ENCODE data around the gene TEN1. TPM values are rescaled to one million over a fixed set of nuclear protein-coding genes. Genes with fewer than 3 reads are reported as not detected.

Gene TEN1
- total and polyA plus RNA-seq, 5 donors: 8.5 to 22.5 (median 10.9) TPM

- DNase-seq: peak in 1 of 3 donors; percentile 78
- intact Hi-C loops (cut with DNase I): loop anchor here in 1 of 4 donors (10.0 kb wide), 1 partner anchor 52 kb away; the partner anchor contains the start of gene FBF1
- peaks cover 3% of the 10 kb centered on the region for H3K4me1 ChIP-seq (ENCODE audit: control insufficient read depth, insufficient read depth, low read length)
- no peak overlapping the region for H3K27ac ChIP-seq (ENCODE audit: low read length)
- ATAC-seq: peak; percentile 53 to 61
- no peaks in the 10 kb centered on the region for H3K27me3 ChIP-seq (ENCODE audit: control insufficient read depth, insufficient read depth)
- WGBS: 40% methylated on average over 18 of the region's 18 CpGs
- no peak overlapping the region for H3K4me3 ChIP-seq (ENCODE audit: low read length)
- H3K9me3 ChIP-seq (ENCODE audit: control insufficient read depth, low read length): no peaks in the 10 kb centered on the region
Measured at GRCh38 chr17:75996665-75997590, 17.9 kb downstream of the TEN1 start.

- DNase-seq (no peak), ATAC-seq (peak in 1 of 2 donors; percentile 12)
- no peaks in the 10 kb centered on the region for H3K27me3 ChIP-seq (ENCODE audit: control insufficient read depth, insufficient read depth)
- H3K4me1 ChIP-seq (ENCODE audit: control insufficient read depth, insufficient read depth, low read length): peaks cover 3% of the 10 kb centered on the region
- no peak overlapping the region for H3K4me3 ChIP-seq (ENCODE audit: low read length)
- intact Hi-C loops (cut with DNase I): loop anchor here in 1 of 4 donors (10.0 kb wide), 1 partner anchor 54 kb away; the partner anchor contains the start of gene FBF1
- 93% methylated on average over 9 of the region's 9 CpGs for WGBS
- H3K27ac ChIP-seq (ENCODE audit: low read length): no peak overlapping the region
- H3K9me3 ChIP-seq (ENCODE audit: control insufficient read depth, low read length): no peaks in the 10 kb centered on the region
Measured at GRCh38 chr17:75998327-75998795, 19.3 kb downstream of the TEN1 start.

GRCh38 chr17:76000016-76000754, 21.1 kb downstream of the TEN1 start:
- DNase-seq (peak in 2 of 3 donors; percentile 77 to 80), ATAC-seq (peak in 1 of 2 donors; percentile 5)
- Histone ChIP-seq H3K4me3 (ENCODE audit: low read length) (no peak overlapping the region), H3K9me3 (ENCODE audit: control insufficient read depth, low read length) (no peaks in the 10 kb centered on the region), H3K4me1 (ENCODE audit: control insufficient read depth, insufficient read depth, low read length) (peaks cover 3% of the 10 kb centered on the region), H3K27ac (ENCODE audit: low read length) (no peak overlapping the region), H3K27me3 (ENCODE audit: control insufficient read depth, insufficient read depth) (no peaks in the 10 kb centered on the region)
- intact Hi-C loops (cut with DNase I): no loop called here
- WGBS: 75% methylated on average over 31 of the region's 31 CpGs

GRCh38 chr17:76000755-76001521, 21.9 kb downstream of the TEN1 start, which contains the start of gene CDK3:
TSS of gene CDK3 (plus strand) at chr17:76000855. CDS start at chr17:76001426, 571 bp downstream.
- Histone ChIP-seq H3K9me3 (ENCODE audit: control insufficient read depth, low read length) (no peaks in the 10 kb centered on the region), H3K27ac (ENCODE audit: low read length) (no peak within 1 kb of the TSS), H3K4me3 (ENCODE audit: low read length) (no peak within 1 kb of the TSS), H3K4me1 (ENCODE audit: control insufficient read depth, insufficient read depth, low read length) (peaks cover 3% of the 10 kb centered on the region), H3K27me3 (ENCODE audit: control insufficient read depth, insufficient read depth) (no peaks in the 10 kb centered on the region)
- DNase-seq (no peak), ATAC-seq (no peak)
- 84% methylated on average over 21 of the region's 21 CpGs for WGBS
- intact Hi-C loops (cut with DNase I): no loop called here

- Histone ChIP-seq H3K4me1 (ENCODE audit: control insufficient read depth, insufficient read depth, low read length) (no peaks in the 10 kb centered on the region), H3K27me3 (ENCODE audit: control insufficient read depth, insufficient read depth) (no peaks in the 10 kb centered on the region), H3K27ac (ENCODE audit: low read length) (no peak overlapping the region), H3K9me3 (ENCODE audit: control insufficient read depth, low read length) (no peaks in the 10 kb centered on the region), H3K4me3 (ENCODE audit: low read length) (no peak overlapping the region)
- WGBS: 97% methylated on average over 12 of the region's 12 CpGs
- DNase-seq (no peak), ATAC-seq (no peak)
- intact Hi-C loops (cut with DNase I): no loop called here
Measured at GRCh38 chr17:76002100-76002499, 23.1 kb downstream of the TEN1 start.

- H3K9me3 ChIP-seq (ENCODE audit: control insufficient read depth, low read length): no peaks in the 10 kb centered on the region
- no peak overlapping the region for H3K4me3 ChIP-seq (ENCODE audit: low read length)
- no peaks in the 10 kb centered on the region for H3K4me1 ChIP-seq (ENCODE audit: control insufficient read depth, insufficient read depth, low read length)
- DNase-seq (peak in 1 of 3 donors; percentile 67), ATAC-seq (no peak)
- H3K27me3 ChIP-seq (ENCODE audit: control insufficient read depth, insufficient read depth): no peaks in the 10 kb centered on the region
- H3K27ac ChIP-seq (ENCODE audit: low read length): no peak overlapping the region
- WGBS: 67% methylated on average over 6 of the region's 6 CpGs
- intact Hi-C loops (cut with DNase I): loop anchor here in 2 of 4 donors (2.0 kb wide), 1 partner anchor 99 kb away; the partner anchor contains the start of gene MRPL38 (in 2 of the 2)
Measured at GRCh38 chr17:76003915-76004314, 24.9 kb downstream of the TEN1 start.

- ATAC-seq (no peak), DNase-seq (no peak)
- Histone ChIP-seq H3K27ac (ENCODE audit: low read length) (no peak overlapping the region), H3K9me3 (ENCODE audit: control insufficient read depth, low read length) (no peaks in the 10 kb centered on the region), H3K27me3 (ENCODE audit: control insufficient read depth, insufficient read depth) (no peaks in the 10 kb centered on the region), H3K4me1 (ENCODE audit: control insufficient read depth, insufficient read depth, low read length) (no peaks in the 10 kb centered on the region), H3K4me3 (ENCODE audit: low read length) (no peak overlapping the region)
- intact Hi-C loops (cut with DNase I): loop anchor here in 3 of 4 donors (2.0 to 5.0 kb wide), 2 partner anchors 98 to 100 kb away; partner anchors contain the start of gene MRPL38 (in 2 of the 3)
- WGBS: 67% methylated on average over 8 of the region's 8 CpGs
Measured at GRCh38 chr17:76004750-76005262, 25.8 kb downstream of the TEN1 start.

- peak; percentile 73 to 84 (median 78) for DNase-seq
- Histone ChIP-seq H3K27me3 (ENCODE audit: control insufficient read depth, insufficient read depth) (no peaks in the 10 kb centered on the region), H3K4me3 (ENCODE audit: low read length) (no peak overlapping the region), H3K4me1 (ENCODE audit: control insufficient read depth, insufficient read depth, low read length) (no peaks in the 10 kb centered on the region), H3K9me3 (ENCODE audit: control insufficient read depth, low read length) (no peaks in the 10 kb centered on the region), H3K27ac (ENCODE audit: low read length) (no peak overlapping the region)
- intact Hi-C loops (cut with DNase I): loop anchor here in 3 of 4 donors (2.0 to 5.0 kb wide), 2 partner anchors 98 to 101 kb away; partner anchors contain the start of gene MRPL38 (in 2 of the 3)
- 51% methylated on average over 16 of the region's 16 CpGs for WGBS
- peak; percentile 57 to 69 for ATAC-seq
Measured at GRCh38 chr17:76005263-76006149, 26.5 kb downstream of the TEN1 start.

- 90% methylated on average over 39 of the region's 39 CpGs for WGBS
- Histone ChIP-seq H3K4me3 (ENCODE audit: low read length) (no peak overlapping the region), H3K27ac (ENCODE audit: low read length) (no peak overlapping the region), H3K4me1 (ENCODE audit: control insufficient read depth, insufficient read depth, low read length) (no peaks in the 10 kb centered on the region), H3K9me3 (ENCODE audit: control insufficient read depth, low read length) (no peaks in the 10 kb centered on the region), H3K27me3 (ENCODE audit: control insufficient read depth, insufficient read depth) (no peaks in the 10 kb centered on the region)
- ATAC-seq: no peak
- intact Hi-C loops (cut with DNase I): loop anchor here in 1 of 4 donors (5.0 kb wide), 1 partner anchor 100 kb away; no protein-coding TSS in a partner anchor
- DNase-seq: peak in 1 of 3 donors; percentile 43
Measured at GRCh38 chr17:76007131-76007849, 28.2 kb downstream of the TEN1 start.
